ENCODE results near the gene AP1G2. TPM values are rescaled to one million over a fixed set of nuclear protein-coding genes. Genes with fewer than 3 reads are reported as not detected.

Gene AP1G2
- total and polyA plus RNA-seq, 2 of the 13 experiments (the other 11 are each of a cell fraction or from before 2014, with no cell fraction given), result 96.9 to 611 TPM

GRCh38 chr14:23567186-23568020 lies at the start of gene AP1G2 (continued):
- TF ChIP-seq, protein P1, sequence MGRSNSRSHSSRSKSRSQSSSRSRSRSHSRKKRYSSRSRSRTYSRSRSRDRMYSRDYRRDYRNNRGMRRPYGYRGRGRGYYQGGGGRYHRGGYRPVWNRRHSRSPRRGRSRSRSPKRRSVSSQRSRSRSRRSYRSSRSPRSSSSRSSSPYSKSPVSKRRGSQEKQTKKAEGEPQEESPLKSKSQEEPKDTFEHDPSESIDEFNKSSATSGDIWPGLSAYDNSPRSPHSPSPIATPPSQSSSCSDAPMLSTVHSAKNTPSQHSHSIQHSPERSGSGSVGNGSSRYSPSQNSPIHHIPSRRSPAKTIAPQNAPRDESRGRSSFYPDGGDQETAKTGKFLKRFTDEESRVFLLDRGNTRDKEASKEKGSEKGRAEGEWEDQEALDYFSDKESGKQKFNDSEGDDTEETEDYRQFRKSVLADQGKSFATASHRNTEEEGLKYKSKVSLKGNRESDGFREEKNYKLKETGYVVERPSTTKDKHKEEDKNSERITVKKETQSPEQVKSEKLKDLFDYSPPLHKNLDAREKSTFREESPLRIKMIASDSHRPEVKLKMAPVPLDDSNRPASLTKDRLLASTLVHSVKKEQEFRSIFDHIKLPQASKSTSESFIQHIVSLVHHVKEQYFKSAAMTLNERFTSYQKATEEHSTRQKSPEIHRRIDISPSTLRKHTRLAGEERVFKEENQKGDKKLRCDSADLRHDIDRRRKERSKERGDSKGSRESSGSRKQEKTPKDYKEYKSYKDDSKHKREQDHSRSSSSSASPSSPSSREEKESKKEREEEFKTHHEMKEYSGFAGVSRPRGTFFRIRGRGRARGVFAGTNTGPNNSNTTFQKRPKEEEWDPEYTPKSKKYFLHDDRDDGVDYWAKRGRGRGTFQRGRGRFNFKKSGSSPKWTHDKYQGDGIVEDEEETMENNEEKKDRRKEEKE (IDR thresholded peaks at IDR 0.05), result no peak
- TF ChIP-seq ZNF430 (CRISPR knock-in tag; IDR thresholded peaks at IDR 0.05) (peak; percentile 94), SNAI1 (CRISPR knock-in tag; IDR thresholded peaks at IDR 0.05; ENCODE audit: borderline replicate concordance) (peak; percentile 93), ZFP82 (CRISPR knock-in tag; IDR thresholded peaks at IDR 0.05; ENCODE audit: borderline replicate concordance) (no peak), ZNF629 (CRISPR knock-in tag; conservative IDR thresholded peaks at IDR 0.05) (peak; percentile 12; the same call in 1 of the 2 replicates), NR2C2 (CRISPR knock-in tag; IDR thresholded peaks at IDR 0.05; ENCODE audit: borderline replicate concordance) (peak; percentile 83), PCBP2 (optimal IDR thresholded peaks at IDR 0.05; ENCODE audit: low read depth, low read length, poor library complexity, severe bottlenecking) (no peak), ZNF781 (CRISPR knock-in tag; IDR thresholded peaks at IDR 0.05; ENCODE audit: borderline replicate concordance, not compliant biosample characterization) (peak; percentile 95), MYNN (CRISPR knock-in tag; IDR thresholded peaks at IDR 0.05; ENCODE audit: low read depth) (no peak; the same call in 1 of the 2 replicates), ZSCAN12 (CRISPR knock-in tag; IDR thresholded peaks at IDR 0.05) (peak; percentile 82), ZNF121 (CRISPR knock-in tag; IDR thresholded peaks at IDR 0.05) (no peak), NR1H2 (CRISPR knock-in tag; IDR thresholded peaks at IDR 0.05; ENCODE audit: borderline replicate concordance, low read depth) (peak; percentile 14; the same call in 1 of the 2 replicates), SALL2 (CRISPR knock-in tag; IDR thresholded peaks at IDR 0.05) (peak; percentile 86; the same call in 1 of the 2 replicates), DMTF1 (CRISPR knock-in tag; IDR thresholded peaks at IDR 0.05) (peak; percentile 92; the same call in 1 of the 2 replicates), NR2F1 (CRISPR knock-in tag; IDR thresholded peaks at IDR 0.05) (peak in 1 of 2 experiments; percentile 49; a peak in 1 of 4 replicates), ZNF737 (CRISPR knock-in tag; IDR thresholded peaks at IDR 0.05; ENCODE audit: borderline replicate concordance) (peak; percentile 90; the same call in 1 of the 2 replicates), ZNF34 (CRISPR knock-in tag; IDR thresholded peaks at IDR 0.05; ENCODE audit: borderline replicate concordance) (peak; percentile 99), SMC3 (IDR thresholded peaks at IDR 0.05; ENCODE audit: low read length) (no peak)
- TF ChIP-seq, protein P2, sequence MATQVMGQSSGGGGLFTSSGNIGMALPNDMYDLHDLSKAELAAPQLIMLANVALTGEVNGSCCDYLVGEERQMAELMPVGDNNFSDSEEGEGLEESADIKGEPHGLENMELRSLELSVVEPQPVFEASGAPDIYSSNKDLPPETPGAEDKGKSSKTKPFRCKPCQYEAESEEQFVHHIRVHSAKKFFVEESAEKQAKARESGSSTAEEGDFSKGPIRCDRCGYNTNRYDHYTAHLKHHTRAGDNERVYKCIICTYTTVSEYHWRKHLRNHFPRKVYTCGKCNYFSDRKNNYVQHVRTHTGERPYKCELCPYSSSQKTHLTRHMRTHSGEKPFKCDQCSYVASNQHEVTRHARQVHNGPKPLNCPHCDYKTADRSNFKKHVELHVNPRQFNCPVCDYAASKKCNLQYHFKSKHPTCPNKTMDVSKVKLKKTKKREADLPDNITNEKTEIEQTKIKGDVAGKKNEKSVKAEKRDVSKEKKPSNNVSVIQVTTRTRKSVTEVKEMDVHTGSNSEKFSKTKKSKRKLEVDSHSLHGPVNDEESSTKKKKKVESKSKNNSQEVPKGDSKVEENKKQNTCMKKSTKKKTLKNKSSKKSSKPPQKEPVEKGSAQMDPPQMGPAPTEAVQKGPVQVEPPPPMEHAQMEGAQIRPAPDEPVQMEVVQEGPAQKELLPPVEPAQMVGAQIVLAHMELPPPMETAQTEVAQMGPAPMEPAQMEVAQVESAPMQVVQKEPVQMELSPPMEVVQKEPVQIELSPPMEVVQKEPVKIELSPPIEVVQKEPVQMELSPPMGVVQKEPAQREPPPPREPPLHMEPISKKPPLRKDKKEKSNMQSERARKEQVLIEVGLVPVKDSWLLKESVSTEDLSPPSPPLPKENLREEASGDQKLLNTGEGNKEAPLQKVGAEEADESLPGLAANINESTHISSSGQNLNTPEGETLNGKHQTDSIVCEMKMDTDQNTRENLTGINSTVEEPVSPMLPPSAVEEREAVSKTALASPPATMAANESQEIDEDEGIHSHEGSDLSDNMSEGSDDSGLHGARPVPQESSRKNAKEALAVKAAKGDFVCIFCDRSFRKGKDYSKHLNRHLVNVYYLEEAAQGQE (IDR thresholded peaks at IDR 0.05; ENCODE audit: borderline replicate concordance in 1 of 2, low read depth in 1 of 2, low read length in 2 of 2), result no peak; a peak in 1 of 4 replicates
